ENCODE results near the gene PALM.

The PALM gene

DNA sequence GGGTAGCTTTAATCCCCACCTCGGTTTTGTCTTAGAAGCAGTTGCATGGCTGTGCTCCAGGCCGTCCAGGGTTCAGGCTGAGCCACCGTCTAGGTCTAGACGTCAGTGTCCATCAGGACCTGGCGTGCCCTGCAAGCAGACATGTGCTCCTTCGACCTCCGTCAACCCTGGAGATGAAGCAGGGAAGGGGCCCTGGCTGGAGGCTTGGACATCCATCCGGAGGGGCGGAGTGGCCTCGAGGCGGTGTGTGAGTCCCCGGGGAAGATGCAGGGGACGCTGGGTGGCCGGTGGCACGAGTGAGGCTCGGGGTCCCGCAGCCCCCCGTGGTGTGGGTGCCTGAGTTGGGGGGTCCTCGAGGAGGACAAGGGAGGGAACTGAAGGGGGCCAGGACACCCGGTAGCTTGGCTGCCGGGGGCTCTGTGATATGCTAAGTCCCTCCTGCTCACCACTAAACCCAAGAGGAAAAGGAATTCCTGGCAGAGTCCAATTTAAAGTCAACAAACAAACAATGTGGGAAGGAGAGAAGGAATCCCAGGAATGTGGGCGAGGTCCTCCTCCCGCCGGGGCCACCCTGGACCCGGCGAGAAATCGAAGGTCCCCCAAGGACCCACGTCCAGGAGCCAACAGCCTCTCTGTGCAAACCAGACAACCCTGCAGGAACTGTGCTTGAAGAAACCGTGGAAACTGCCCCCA, 73.6 kb downstream of the PALM start:
- peak overlapping the region; percentile 49 for H3K4me3 ChIP-seq (ENCODE audit: low read length)
- peak; percentile 72 for DNase-seq (ENCODE audit: low read depth)
- TF ChIP-seq CTCF (conservative IDR thresholded peaks at IDR 0.05; ENCODE audit: low read depth, low read length): no peak

DNA sequence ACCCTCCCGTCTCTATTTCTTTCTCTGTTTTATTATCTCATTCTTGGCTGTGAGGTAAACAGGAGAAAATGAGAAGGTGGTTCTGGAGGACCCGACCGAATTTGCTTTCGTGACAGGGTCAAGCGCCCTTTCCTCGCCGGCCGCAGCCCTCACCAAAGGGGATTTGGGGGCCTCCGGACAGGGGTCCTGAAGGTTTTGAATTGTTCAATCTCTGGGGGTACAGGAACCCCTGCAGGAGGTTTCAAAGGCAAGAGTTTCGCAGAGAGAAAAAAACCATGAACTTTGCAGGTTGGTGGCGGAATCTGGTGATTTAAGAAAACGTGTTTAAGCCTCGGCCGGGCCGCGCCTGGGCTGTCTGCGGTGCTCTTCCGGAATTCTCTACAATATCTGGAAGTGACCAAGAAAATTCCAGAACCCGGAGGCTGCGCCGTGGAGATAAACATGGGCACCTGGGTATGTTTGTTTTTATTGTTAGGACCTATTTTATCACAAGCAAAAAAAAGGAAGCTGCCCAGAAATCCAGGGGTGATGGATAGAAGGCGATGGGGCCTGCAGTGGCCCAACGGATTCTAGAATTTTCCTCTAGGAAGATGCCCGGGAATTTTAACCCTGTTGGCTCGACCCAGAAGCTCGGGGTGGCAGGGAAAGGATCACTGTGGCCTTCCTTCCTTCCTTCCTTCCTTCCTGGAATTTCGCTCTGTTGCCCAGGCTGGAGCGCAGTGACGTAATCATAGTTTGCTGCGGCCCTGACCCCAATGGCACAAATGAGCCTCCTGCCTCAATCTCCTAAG, 74.3 kb downstream of the PALM start:
- TF ChIP-seq CTCF (conservative IDR thresholded peaks at IDR 0.05; ENCODE audit: low read depth, low read length): no peak
- H3K4me3 ChIP-seq (ENCODE audit: low read length): peak overlapping the region; percentile 49
- no peak for DNase-seq (ENCODE audit: low read depth)

- peak; percentile 17 for TF ChIP-seq CTCF (conservative IDR thresholded peaks at IDR 0.05; ENCODE audit: low read depth, low read length)
- no peak for DNase-seq (ENCODE audit: low read depth)
- peak overlapping the region; percentile 29 for H3K4me3 ChIP-seq (ENCODE audit: low read length)
These were observed 75.8 kb downstream of the PALM start for GRCh38 chr19:784541-784940.

DNA sequence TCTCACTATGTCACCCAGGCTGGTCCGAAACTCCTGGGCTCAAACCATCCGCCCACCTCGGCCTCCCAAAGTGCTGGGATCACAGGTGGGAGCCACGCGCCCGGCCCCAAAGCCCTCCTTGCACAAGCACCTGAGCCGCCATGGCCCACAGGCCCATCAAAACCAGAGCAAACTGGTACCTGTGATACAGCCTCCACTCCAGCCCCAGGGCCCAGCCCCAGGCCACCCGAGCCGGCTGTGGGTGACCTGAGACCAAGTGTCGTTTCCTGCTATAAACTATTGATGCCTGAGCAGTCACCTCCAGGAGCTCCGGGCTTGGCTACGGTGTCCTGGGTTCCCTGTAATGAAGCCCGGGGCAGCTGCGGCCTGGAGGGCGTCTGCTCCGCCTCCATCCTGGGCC, 78.8 kb downstream of the PALM start:
- H3K4me3 ChIP-seq (ENCODE audit: low read length): no peak overlapping the region
- TF ChIP-seq CTCF (conservative IDR thresholded peaks at IDR 0.05; ENCODE audit: low read depth, low read length): no peak
- DNase-seq (ENCODE audit: low read depth): no peak

- no peak for DNase-seq (ENCODE audit: low read depth)
- no peak for TF ChIP-seq CTCF (conservative IDR thresholded peaks at IDR 0.05; ENCODE audit: low read depth, low read length)
- no peak overlapping the region for H3K4me3 ChIP-seq (ENCODE audit: low read length)
These were observed 79.9 kb downstream of the PALM start for GRCh38 chr19:788686-788982.

- no peak for TF ChIP-seq CTCF (conservative IDR thresholded peaks at IDR 0.05; ENCODE audit: low read depth, low read length)
- H3K4me3 ChIP-seq (ENCODE audit: low read length): no peak overlapping the region
- DNase-seq (ENCODE audit: low read depth): no peak
These were observed 80.4 kb downstream of the PALM start for GRCh38 chr19:788983-789700.

Measured in retinal pigment epithelial cell (primary cell).